CD14-positive monocyte (primary cell): ENCODE data around the gene ZNF687. TPM values are rescaled to one million over a fixed set of nuclear protein-coding genes. Genes with fewer than 3 reads are reported as not detected.

Experiments
- DNase-seq, 3 donors: peaks; one replicate each; pipeline ENCODE4 v3.0.0-alpha.2; 2011 to 2022
- H2AFZ ChIP-seq: 2 replicates; pipeline ENCODE4 v1.6.0; 2012; ENCODE audit warnings: mild to moderate bottlenecking, low read depth, low read length, inconsistent platforms; ENCODE audit not compliant: insufficient read depth, poor library complexity, severe bottlenecking
- H3K27ac ChIP-seq, 2 donors: 1 replicate in 1 of 2; 2 replicates in 1 of 2; pipeline ENCODE4 v1.5.1; 2012 to 2013; ENCODE audit warnings: low read length in 2 of 2, control low read depth in 1 of 2, inconsistent platforms in 1 of 2, low read depth in 1 of 2, mild to moderate bottlenecking in 1 of 2
- H3K27me3 ChIP-seq, 2 donors: one replicate each; pipeline versions ENCODE4 v1.6.0 to v1.6.1; 2011 to 2013; ENCODE audit warnings: low read length in 2 of 2; ENCODE audit not compliant: control insufficient read depth in 2 of 2, insufficient read depth in 2 of 2
- H3K36me3 ChIP-seq, 2 donors: replicated peaks in 1 of 2; 1 replicate in 1 of 2; 2 replicates in 1 of 2; pipeline versions ENCODE4 v1.5.1 to v1.6.1; 2012 to 2013; ENCODE audit warnings: low read length in 2 of 2, control low read depth in 1 of 2, inconsistent platforms in 1 of 2, mild to moderate bottlenecking in 1 of 2; ENCODE audit not compliant: insufficient read depth in 2 of 2, control insufficient read depth in 1 of 2
- H3K4me1 ChIP-seq, 2 donors: 1 replicate in 1 of 2; 2 replicates in 1 of 2; pipeline versions ENCODE4 v1.5.1 to v1.6.1; 2012 to 2013; ENCODE audit warnings: low read length in 2 of 2, control low read depth in 1 of 2, inconsistent platforms in 1 of 2, mild to moderate bottlenecking in 1 of 2, moderate library complexity in 1 of 2; ENCODE audit not compliant: insufficient read depth in 2 of 2, control insufficient read depth in 1 of 2
- H3K4me2 ChIP-seq: replicated peaks from 2 replicates; pipeline ENCODE3; 2012; ENCODE audit warnings: low read length, moderate library complexity, mild to moderate bottlenecking; ENCODE audit not compliant: poor library complexity, severe bottlenecking; ENCODE audit errors: extremely low read depth
- H3K4me3 ChIP-seq, 3 experiments: fragments of 200-600 bp in 1 of 3; sonication (generic) in 1 of 3; replicated peaks in 1 of 3; 1 replicate in 2 of 3; 2 replicates in 1 of 3; pipeline ENCODE4 v1.5.1; 2011 to 2013; ENCODE audit warnings: low read length in 3 of 3, mild to moderate bottlenecking in 3 of 3, control low read depth in 2 of 3, low read depth in 2 of 3, inconsistent platforms in 1 of 3, moderate library complexity in 1 of 3
- H3K79me2 ChIP-seq: 2 replicates; pipeline ENCODE4 v1.6.0; 2012; ENCODE audit warnings: mild to moderate bottlenecking, control low read depth, inconsistent platforms, low read length, moderate library complexity; ENCODE audit not compliant: insufficient read depth
- H3K9ac ChIP-seq: 2 replicates; pipeline ENCODE4 v1.6.0; 2017; ENCODE audit warnings: low read length, mild to moderate bottlenecking; ENCODE audit not compliant: insufficient read depth, poor library complexity, severe bottlenecking
- H3K9me3 ChIP-seq, 2 donors: replicated peaks in 1 of 2; 1 replicate in 1 of 2; 2 replicates in 1 of 2; pipeline versions ENCODE4 v1.5.1 to v1.6.1; 2012 to 2013; ENCODE audit warnings: low read length in 2 of 2, control low read depth in 1 of 2; ENCODE audit not compliant: control insufficient read depth in 1 of 2, insufficient read depth in 1 of 2
- H4K20me1 ChIP-seq: 2 replicates; pipeline ENCODE4 v1.6.0; 2012; ENCODE audit warnings: mild to moderate bottlenecking, low read length, control low read depth, moderate library complexity; ENCODE audit not compliant: insufficient read depth
- H3K27ac Mint-ChIP-seq, 7 donors: one replicate each; pipeline ENCODE4 v1.8.0; 2020; ENCODE audit warnings: mild to moderate bottlenecking in 7 of 7, mixed read lengths in 7 of 7, moderate library complexity in 6 of 7, inconsistent platforms in 2 of 7
- H3K27me3 Mint-ChIP-seq, 3 donors: one replicate each; pipeline ENCODE4 v1.8.0; 2021 to 2022; ENCODE audit warnings: low read depth in 3 of 3, mild to moderate bottlenecking in 3 of 3, mixed read lengths in 3 of 3, moderate library complexity in 3 of 3, inconsistent platforms in 1 of 3
- H3K36me3 Mint-ChIP-seq, 2 donors: one replicate each; pipeline ENCODE4 v1.8.0; 2020; ENCODE audit warnings: mixed read lengths in 2 of 2, inconsistent platforms in 1 of 2, mild to moderate bottlenecking in 1 of 2
- H3K4me1 Mint-ChIP-seq: one replicate; pipeline ENCODE4 v1.8.0; 2020; ENCODE audit warnings: mild to moderate bottlenecking, mixed read lengths
- H3K4me3 Mint-ChIP-seq, 2 donors: one replicate each; pipeline ENCODE4 v1.8.0; 2020; ENCODE audit warnings: mild to moderate bottlenecking in 2 of 2, mixed read lengths in 2 of 2, moderate library complexity in 1 of 2
- H3K9me3 Mint-ChIP-seq, 7 donors: one replicate each; pipeline ENCODE4 v1.8.0; 2020 to 2022; ENCODE audit warnings: mixed read lengths in 7 of 7, mild to moderate bottlenecking in 6 of 7, moderate library complexity in 6 of 7, inconsistent platforms in 2 of 7
- CTCF ChIP-seq: fragments of 200-600 bp; IDR thresholded peaks from one replicate; pipeline ENCODE4 v1.8.0; 2022; ENCODE audit warnings: antibody characterized with exemption, mild to moderate bottlenecking
- WGBS: methylation state at CpG from one replicate; pipeline ENCODE4 v1.1.5; 2013; ENCODE audit warnings: missing lambda C conversion rate; ENCODE audit not compliant: insufficient coverage; 5-methylcytosine and 5-hydroxymethylcytosine counted together
- intact Hi-C, 2 donors: fragments of 100-400 bp; cut with micrococcal nuclease; formaldehyde crosslinking; loops; one replicate each; pipeline versions ENCODE4 v1.15.0 to v1.15.1; 2023
- polyA plus RNA-seq, 3 donors: library from polyadenylated mRNA; depleted of rRNA in 1 of 3; unstranded in 2 of 3; stranded (reverse) in 1 of 3; fragments of 300-500 nt in 2 of 3; fragments of >200 nt in 1 of 3; fragmentation: Illumina TruSeq in 2 of 3; gene quantifications; 1 replicate in 2 of 3; 2 replicates in 1 of 3; pipeline ENCODE4 v1.2.3, GENCODE V29; 2012 to 2021

The ZNF687 gene
- polyA plus RNA-seq, 3 donors: 1.3 to 26.5 (median 1.8) TPM

- peaks cover 82% of the 10 kb centered on the region for H3K79me2 ChIP-seq
- H3K27me3 ChIP-seq: no peaks in the 10 kb centered on the region
- peaks cover 0 to 2% (median 0%) of the 10 kb centered on the region in 3 donors for H3K27me3 Mint-ChIP-seq
- no peak overlapping the region for H3K4me3 Mint-ChIP-seq
- H4K20me1 ChIP-seq: peaks cover 85% of the 10 kb centered on the region
- no peak overlapping the region for H3K9ac ChIP-seq
- H3K4me2 ChIP-seq: no peak overlapping the region
- peaks cover 77 to 90% of the 10 kb centered on the region in 2 donors for H3K36me3 Mint-ChIP-seq
- H3K36me3 ChIP-seq: peaks cover 90 to 92% of the 10 kb centered on the region in 2 donors
- no CpG with 5 or more reads among the region's 3 CpGs for WGBS
- intact Hi-C loops: no loop called here
- no peak overlapping the region for H3K4me3 ChIP-seq
- peaks cover 24% of the 10 kb centered on the region for H3K4me1 Mint-ChIP-seq
- peak overlapping the region in 6 of 7 donors; percentile 10 to 98 (median 66) for H3K27ac Mint-ChIP-seq
- DNase-seq: no peak
- no peak for TF ChIP-seq CTCF
- H3K9me3 ChIP-seq: no peaks in the 10 kb centered on the region
- H3K9me3 Mint-ChIP-seq: peaks cover 0 to 3% (median 0%) of the 10 kb centered on the region in 7 donors
- no peak overlapping the region for H2AFZ ChIP-seq
- H3K4me1 ChIP-seq: peaks cover 18% of the 10 kb centered on the region in 2 donors
- H3K27ac ChIP-seq: peak overlapping the region in 1 of 2 donors; percentile 93
These were observed 32.2 kb downstream of the ZNF687 start for GRCh38 chr1:151314137-151314875.

- Mint-ChIP-seq H3K27me3 (no peaks in the 10 kb centered on the region), H3K4me3 (no peak overlapping the region), H3K27ac (peak overlapping the region; percentile 7 to 88 (median 69)), H3K36me3 (peaks cover 75 to 88% of the 10 kb centered on the region in 2 donors), H3K9me3 (peaks cover 0 to 3% (median 0%) of the 10 kb centered on the region in 7 donors), H3K4me1 (peaks cover 21% of the 10 kb centered on the region)
- Histone ChIP-seq H3K9me3 (no peaks in the 10 kb centered on the region), H4K20me1 (peaks cover 83% of the 10 kb centered on the region), H3K27me3 (no peaks in the 10 kb centered on the region), H3K4me1 (peaks cover 18% of the 10 kb centered on the region in 2 donors), H2AFZ (no peak overlapping the region), H3K4me3 (no peak overlapping the region), H3K79me2 (peaks cover 77% of the 10 kb centered on the region), H3K9ac (no peak overlapping the region), H3K36me3 (peaks cover 88 to 92% of the 10 kb centered on the region in 2 donors), H3K27ac (peak overlapping the region in 1 of 2 donors; percentile 48), H3K4me2 (no peak overlapping the region)
- intact Hi-C loops: no loop called here
- WGBS: 89% methylated on average over 17 of the region's 17 CpGs
- no peak for TF ChIP-seq CTCF
- no peak for DNase-seq
These were observed 33.6 kb downstream of the ZNF687 start for GRCh38 chr1:151315565-151316235.
